Activated CD4-positive, CD25-positive, alpha-beta regulatory T cell treated with anti-CD3 and anti-CD28 coated beads, Interleukin-2, amount 50 U/mL, for 24 hours (primary cell): Measurements from ENCODE around the gene NLRC5.
A peak's percentile ranks its signal among the peaks of the same experiment; 100 is the strongest.
"Not testable (repeated sequence)": the region's sequence is repeated elsewhere in the genome, so short reads cannot be mapped to it uniquely, and the experiment has no call there.

Experiments
- ATAC-seq, 2 donors: fragments of 150-1000 bp; cut with Tn5 transposase; one replicate each; pipeline ENCODE4 v1.10.0; 2021; ENCODE audit warnings: mild to moderate bottlenecking in 1 of 2, moderate library complexity in 1 of 2

NLRC5 gene

GRCh38 chr16:57083485-57084126 is 94.2 kb downstream of the NLRC5 start:
- no peak for ATAC-seq

- peak; percentile 78 to 80 for ATAC-seq
Observed at GRCh38 chr16:57084257-57084770, 95.0 kb downstream of the NLRC5 start.

DNA sequence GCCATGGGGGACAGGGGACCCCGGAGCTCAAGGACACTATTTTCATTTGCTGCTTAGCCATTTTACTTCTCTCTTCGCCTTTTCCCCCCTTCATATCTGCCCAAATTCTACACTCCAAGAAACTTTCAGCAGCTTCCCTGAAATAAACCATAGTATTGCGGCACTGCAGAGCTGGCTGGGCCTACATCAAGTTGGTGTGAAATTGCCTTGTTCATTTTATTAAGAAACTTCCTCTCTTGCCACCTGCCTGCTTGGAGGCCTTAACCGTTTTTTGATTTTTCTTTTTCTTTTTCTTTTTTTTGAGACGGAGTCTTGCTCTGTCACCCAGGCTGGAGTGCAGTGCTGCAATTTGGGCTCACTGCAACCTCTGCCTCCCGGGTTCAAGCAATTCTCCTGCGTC is 95.6 kb downstream of the NLRC5 start:
- ATAC-seq, result no peak

DNA sequence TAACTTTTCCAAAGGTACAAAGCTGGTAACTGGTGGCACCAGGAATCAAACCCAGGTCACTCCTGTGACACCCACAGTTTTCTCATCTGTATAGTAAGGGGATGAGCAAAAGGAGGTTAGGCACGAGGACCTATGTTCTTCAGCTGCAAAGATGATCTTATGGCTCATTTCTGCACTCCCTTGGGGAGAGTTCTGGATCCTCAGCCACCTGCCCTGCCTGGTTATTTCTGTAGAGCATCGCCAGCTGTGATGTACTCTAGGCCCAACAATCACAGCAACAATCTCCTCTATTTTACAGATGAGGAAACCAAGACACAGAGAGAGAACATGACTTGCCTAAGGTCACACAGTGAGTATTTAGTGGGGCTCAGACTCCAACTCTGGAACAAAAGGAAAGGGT is 97.6 kb downstream of the NLRC5 start:
- ATAC-seq, result no peak

DNA sequence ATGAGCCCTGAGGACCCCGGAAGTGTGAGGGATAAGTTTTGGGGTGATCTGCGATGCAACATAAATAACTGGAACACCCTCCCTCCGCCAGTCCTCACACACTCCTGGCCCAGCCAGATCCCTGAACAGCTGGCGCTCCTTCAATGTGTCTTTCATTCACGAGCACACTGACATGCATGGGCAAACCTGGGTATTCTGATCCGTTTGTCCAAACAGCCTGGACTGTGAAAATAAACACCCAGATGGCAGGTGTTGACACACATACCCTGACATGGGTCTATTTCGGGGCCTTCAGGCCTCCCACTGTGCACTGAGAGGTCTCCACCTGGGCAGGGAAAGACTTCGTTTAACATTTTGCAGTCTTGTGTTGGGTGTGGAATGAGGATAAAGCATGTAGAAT is 100.0 kb downstream of the NLRC5 start:
- no peak for ATAC-seq

GRCh38 chr16:57091200-57091974 is 102.0 kb downstream of the NLRC5 start:
- ATAC-seq, result no peak

- peak; percentile 52 to 57 for ATAC-seq
Observed at GRCh38 chr16:57091975-57092785, 102.8 kb downstream of the NLRC5 start, which contains the start of gene CPNE2. CPNE2 (plus strand) TSS chr16:57092583; CDS start chr16:57110743, 18,160 bp downstream.

DNA sequence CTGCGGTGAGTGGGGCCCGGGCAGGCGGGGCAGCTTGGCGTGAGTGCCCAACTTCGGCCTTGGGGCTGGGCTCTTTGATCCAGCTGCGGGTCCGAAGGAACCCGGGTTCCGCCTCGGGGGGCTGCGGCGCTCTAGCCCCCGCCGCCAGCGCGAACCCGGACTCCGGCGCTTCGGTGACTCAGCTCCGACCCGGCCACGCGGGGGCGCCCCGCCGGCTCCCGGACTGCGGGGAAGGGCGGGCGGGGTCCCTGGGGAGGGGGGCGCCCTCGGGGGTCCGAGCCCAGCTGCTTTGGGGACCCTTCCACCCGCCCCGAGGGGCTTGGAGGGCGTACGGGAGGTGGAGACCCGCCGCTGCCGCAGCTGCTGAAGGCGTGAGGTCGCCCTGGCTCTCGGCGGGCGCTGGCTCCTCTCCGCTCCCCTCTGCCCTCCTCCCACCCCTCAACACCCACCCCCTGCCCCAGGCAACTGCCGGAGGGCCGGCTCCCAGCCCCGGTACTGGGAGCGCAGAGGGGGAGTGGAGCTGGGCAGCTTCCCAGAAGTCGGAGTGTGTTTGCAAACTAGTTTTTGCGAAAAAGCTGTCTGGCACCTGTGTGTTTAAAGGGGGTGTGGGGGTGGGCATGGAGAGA is 103.5 kb downstream of the NLRC5 start:
- peak; percentile 47 to 61 for ATAC-seq

- ATAC-seq, result no peak
Observed at GRCh38 chr16:57093666-57094564, 104.6 kb downstream of the NLRC5 start.

DNA sequence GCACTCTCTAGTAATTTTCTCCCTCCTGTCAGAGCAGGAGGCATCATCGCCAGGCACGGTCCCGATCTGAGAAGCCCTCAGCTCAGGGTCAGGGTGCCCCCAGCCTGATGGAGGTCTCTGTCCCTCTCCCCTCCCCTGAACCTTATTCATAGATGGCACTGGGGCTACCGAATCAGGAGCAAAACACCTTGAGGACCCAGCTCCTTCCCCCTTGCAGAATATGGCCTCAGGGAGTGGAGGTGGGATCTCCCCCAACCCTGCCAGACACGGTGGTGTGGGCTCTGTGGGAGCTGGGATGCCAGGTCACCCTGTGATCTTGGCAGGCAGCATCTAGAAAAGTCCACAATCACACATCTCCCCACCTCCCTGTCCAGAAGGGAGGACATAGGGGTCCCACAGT is 105.6 kb downstream of the NLRC5 start:
- no peak for ATAC-seq

GRCh38 chr16:57096192-57096591 is 106.8 kb downstream of the NLRC5 start:
- no peak for ATAC-seq

DNA sequence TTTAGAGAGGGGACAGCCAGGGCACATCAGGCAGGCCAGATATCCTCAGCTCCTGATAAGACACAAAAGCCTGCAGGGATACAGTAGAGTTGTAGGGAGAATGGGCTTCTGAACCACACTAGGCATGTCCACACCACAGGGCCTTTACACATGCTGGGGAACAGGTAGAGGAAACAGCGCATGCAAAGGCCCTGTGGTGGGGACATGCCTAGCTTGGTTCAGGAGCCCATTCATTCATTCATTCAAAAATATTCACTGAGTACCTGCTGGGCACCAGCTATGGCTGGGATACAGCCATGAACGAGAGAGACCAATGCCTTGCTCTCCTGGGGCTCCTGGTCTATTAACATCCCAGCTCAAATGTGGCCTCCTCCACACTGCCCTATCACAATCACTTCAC is 107.4 kb downstream of the NLRC5 start:
- ATAC-seq, result no peak

DNA sequence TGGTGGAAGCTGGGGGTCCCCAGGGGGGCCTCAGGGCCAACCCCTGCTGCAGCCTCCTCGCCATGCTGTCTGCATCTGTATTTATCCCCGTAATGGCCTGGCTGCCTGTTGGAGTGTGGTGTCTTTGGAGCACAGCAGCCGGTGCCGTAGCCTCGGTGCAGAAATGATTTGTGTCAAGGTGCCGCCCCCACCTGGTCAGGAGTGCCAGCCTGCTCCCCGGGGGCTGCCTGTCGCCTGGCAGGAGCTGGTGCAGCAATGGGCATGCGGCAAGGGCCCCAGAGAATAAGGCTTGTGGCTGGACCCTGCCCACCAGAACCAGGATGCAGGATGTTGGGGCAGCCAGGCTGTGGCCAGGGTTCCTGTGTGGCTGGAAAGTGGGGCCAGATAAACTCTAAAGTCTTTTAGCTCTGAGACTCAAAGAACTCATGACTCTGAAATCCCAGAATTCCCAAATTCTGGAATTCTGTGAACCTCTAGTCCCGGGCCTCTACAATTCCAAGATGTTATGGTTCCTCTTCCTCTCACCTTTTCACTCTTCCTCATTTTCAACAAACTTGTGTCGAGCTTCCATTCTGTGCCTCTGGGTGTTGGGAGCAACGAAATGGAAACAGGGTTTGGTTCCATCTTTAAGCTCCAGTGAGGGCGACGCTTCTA is 109.0 kb downstream of the NLRC5 start:
- no peak for ATAC-seq

- not testable (repeated sequence) for ATAC-seq
Observed at GRCh38 chr16:57099965-57100364, 110.6 kb downstream of the NLRC5 start.

GRCh38 chr16:57100445-57100844 is 111.1 kb downstream of the NLRC5 start:
- no peak for ATAC-seq

GRCh38 chr16:57102888-57103851 is 113.8 kb downstream of the NLRC5 start:
- no peak for ATAC-seq

GRCh38 chr16:57104706-57105105 is 115.3 kb downstream of the NLRC5 start:
- ATAC-seq, result peak in 1 of 2 donors; percentile 33

DNA sequence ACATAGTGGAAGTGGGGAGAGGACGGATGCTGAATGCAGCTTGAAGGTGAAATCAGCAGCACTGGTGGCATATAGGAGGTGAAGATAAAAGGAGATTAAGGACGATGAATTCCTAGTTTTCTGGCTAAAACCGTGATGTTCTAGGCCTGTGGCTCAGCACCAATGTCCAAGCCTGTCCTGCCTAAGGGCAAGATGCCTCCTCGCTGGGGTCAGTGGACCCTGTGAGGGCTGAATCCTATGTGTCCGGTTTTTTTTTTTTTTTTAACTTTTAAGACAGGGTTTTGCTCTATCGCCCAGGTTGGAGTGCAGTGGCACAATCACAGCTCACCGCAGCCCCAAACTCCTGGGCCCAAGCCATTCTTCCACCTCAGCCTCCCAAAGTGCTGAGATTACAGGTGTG is 115.8 kb downstream of the NLRC5 start:
- no peak for ATAC-seq

- no peak for ATAC-seq
Observed at GRCh38 chr16:57106767-57107166, 117.4 kb downstream of the NLRC5 start.
